ENCODE measurements around the gene DMP1.
"Not testable (repeated sequence)": the region's sequence is repeated elsewhere in the genome, so short reads cannot be mapped to it uniquely, and the experiment has no call there.

- TF ChIP-seq EZH2 (optimal IDR thresholded peaks at IDR 0.05; ENCODE audit: low read depth, low read length); EZH2phosphoT487 (IDR thresholded peaks at IDR 0.05; ENCODE audit: low read length): not testable (repeated sequence)
Measured at GRCh38 chr4:87692060-87692459, 42.0 kb downstream of the DMP1 start.
